GM10266 (cell line): ENCODE results near the gene NFATC3.
"Not testable (repeated sequence)": the region's sequence is repeated elsewhere in the genome, so short reads cannot be mapped to it uniquely, and the experiment has no call there.

Experiments used
- DNase-seq: peaks from one replicate; pipeline ENCODE4 v3.0.0; 2012; ENCODE audit errors: extremely low spot score
- CTCF ChIP-seq: IDR thresholded peaks from 2 replicates; pipeline ENCODE4 v1.5.1; 2012; ENCODE audit warnings: mild to moderate bottlenecking, low read depth; ENCODE audit not compliant: control insufficient read depth, insufficient read depth; ENCODE audit errors: missing control alignments

The NFATC3 gene

GRCh38 chr16:68149596-68149995, 64.4 kb downstream of the NFATC3 start:
- DNase-seq, result no peak
- TF ChIP-seq CTCF, result no peak

GRCh38 chr16:68155425-68155824, 70.3 kb downstream of the NFATC3 start:
- DNase-seq, result no peak
- no peak for TF ChIP-seq CTCF

GRCh38 chr16:68162413-68162812, 77.2 kb downstream of the NFATC3 start:
- DNase-seq, result no peak
- TF ChIP-seq CTCF, result no peak

- not testable (repeated sequence) for DNase-seq
These were observed 78.1 kb downstream of the NFATC3 start for GRCh38 chr16:68163275-68163674.

GRCh38 chr16:68166264-68166663, 81.1 kb downstream of the NFATC3 start:
- TF ChIP-seq CTCF, result no peak
- no peak for DNase-seq

DNA sequence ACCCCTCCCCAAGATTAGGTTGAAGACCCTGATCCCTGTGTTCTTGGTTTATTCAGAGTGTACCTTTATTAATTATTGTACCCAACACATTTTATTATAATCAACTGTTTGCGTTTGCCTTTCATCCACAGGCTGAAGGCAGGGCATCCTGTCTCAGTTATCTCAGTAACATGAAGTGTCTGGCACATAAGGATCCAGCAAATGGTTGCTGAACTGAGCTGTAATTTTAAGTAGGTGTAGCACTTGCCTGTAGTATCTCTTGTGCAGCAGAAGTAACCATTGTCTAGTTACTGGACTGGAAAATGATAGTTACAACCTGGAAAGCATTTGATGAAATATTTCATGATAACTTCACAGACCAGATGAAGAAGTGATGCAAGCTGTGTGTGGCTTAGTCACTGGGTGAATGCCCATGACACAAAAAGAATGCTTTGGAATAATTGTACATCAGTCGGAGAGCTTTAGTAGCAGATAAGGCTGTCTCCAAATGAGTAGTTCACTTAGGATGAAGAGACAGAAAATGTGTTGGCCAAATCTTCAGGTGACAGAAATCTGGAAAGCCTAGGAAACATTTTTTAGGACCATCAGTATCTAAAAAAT, 94.1 kb downstream of the NFATC3 start:
- TF ChIP-seq CTCF, result no peak
- no peak for DNase-seq

GRCh38 chr16:68179855-68180254, 94.7 kb downstream of the NFATC3 start:
- DNase-seq, result no peak
- TF ChIP-seq CTCF, result no peak

GRCh38 chr16:68183046-68183445, 97.9 kb downstream of the NFATC3 start:
- TF ChIP-seq CTCF, result no peak
- DNase-seq, result no peak
